Astrocyte of the cerebellum (primary cell): ENCODE data around the gene KIRREL3.

Experiments
- DNase-seq: peaks from one replicate; pipeline ENCODE4 v3.0.0-alpha.2; 2011; ENCODE audit warnings: low read depth
- H3K4me3 ChIP-seq: 2 replicates; pipeline ENCODE4 v1.5.1; 2011; ENCODE audit warnings: mild to moderate bottlenecking, low read depth, low read length, moderate library complexity
- CTCF ChIP-seq: IDR thresholded peaks from 2 replicates; pipeline ENCODE4 v1.5.1; 2012; ENCODE audit warnings: low read length, low read depth, moderate library complexity, mild to moderate bottlenecking; ENCODE audit errors: missing control alignments
- in situ Hi-C: cut with HindIII; loops from 2 replicates; pipeline ENCODE4 v1.10.0; 2017; ENCODE audit warnings: low sequenced_read_pairs

Gene KIRREL3

DNA sequence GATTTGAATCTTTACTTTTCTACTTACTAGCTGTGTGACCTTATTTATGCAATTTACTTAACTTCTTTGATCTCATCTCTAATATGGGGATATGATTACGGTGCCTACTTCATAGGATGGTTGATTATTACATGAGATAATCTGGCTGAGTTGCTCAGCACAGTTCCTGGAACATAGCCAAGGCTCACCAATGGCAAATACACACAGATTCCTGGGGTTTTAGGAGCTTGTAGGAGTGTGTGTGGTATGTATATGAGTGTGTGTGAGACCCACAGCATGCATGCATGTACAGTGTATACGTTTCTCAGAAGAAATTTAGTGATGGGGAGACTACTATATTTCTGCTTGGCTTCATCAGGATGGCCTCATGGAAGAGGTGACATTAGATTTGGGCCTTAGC, 256.9 kb downstream of the KIRREL3 start:
- no peak for DNase-seq

GRCh38 chr11:126742582-126742981, 258.0 kb downstream of the KIRREL3 start:
- no peak for DNase-seq
- no peak for TF ChIP-seq CTCF
- H3K4me3 ChIP-seq, result no peak overlapping the region
- in situ Hi-C loops, result no loop called here

More for the DNA sequence above, 256.9 kb downstream of the KIRREL3 start:
- TF ChIP-seq CTCF, result no peak
- H3K4me3 ChIP-seq, result no peak overlapping the region
- in situ Hi-C loops, result no loop called here

GRCh38 chr11:126740846-126741245, 259.7 kb downstream of the KIRREL3 start:
- in situ Hi-C loops, result no loop called here
- H3K4me3 ChIP-seq, result no peak overlapping the region
- no peak for TF ChIP-seq CTCF
- no peak for DNase-seq

DNA sequence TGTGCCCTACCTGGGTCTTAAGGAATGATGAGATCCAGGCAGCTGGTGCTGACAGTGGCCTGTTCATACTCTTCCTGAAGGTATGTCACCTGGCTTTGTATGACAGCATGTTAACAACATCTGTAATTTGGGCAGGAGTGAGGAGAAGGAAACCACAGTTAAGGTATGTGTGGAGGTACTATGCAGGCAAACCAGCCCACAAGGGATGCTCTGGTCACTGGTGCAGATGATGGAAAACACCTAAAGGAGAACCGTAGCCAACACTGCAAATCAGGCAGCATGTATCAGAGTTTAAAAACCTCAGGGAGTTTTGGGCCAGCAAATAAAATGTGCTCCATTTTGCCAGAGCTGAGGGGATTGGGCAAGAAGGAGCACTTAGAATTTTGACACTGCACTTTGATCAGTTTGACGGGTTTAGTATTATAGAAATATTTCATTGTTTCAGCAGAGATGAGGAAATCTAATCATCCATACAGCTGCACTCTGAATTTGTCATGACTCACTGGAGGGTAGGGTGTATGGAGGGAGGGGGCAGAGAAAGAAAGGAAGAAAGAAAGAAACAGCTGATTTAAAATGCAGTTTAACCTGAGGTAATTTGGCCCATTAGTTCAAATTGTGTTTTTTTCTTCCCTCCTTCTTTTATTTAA, 260.9 kb downstream of the KIRREL3 start:
- no peak overlapping the region for H3K4me3 ChIP-seq
- no peak for DNase-seq
- TF ChIP-seq CTCF, result no peak
- in situ Hi-C loops, result no loop called here

GRCh38 chr11:126738295-126739031, 262.1 kb downstream of the KIRREL3 start:
- H3K4me3 ChIP-seq, result no peak overlapping the region
- in situ Hi-C loops, result no loop called here
- DNase-seq, result no peak
- TF ChIP-seq CTCF, result no peak

DNA sequence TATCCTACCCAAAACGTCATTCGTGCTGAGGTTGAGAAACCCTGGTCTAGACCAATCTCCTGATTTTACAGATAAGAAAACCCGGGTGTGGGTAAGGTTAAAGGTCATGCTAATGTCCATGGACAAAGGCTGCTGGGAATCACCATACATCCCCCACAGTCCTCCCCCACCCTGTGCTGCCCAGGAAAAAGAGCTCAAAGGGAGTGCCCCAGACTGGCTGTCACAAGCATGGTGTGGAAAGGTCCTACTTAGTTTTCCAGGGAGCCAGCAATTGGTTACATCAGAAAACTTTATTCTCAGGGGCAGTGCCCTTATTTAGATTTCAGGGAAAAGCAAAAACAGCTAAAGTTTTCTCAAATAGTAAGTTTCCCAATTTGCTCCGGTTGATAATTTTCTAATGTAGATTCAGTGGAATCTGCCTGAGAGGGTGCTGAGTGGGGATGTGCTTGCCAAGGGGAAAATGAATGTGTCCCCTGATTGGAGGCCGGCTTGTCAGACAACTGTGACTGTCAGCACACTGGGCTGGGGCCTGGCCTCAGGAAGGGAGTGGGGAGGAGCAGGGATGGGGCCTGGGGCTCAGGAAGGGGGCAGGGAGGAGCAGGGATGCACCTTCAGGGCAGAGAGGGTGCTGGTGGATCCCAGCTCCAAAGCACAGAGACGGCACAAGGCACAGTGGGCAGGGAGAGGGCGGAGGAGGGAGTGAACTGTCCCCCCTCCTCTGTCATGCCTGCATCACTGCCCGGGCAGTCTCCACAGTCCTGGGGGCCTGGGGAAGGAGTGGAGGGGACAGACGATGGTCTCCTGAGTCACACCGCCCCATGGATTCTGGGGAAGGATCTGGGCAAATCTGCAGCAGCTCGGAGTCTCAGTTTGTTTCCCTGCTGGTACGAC, 263.6 kb downstream of the KIRREL3 start:
- H3K4me3 ChIP-seq, result no peak overlapping the region
- DNase-seq, result no peak
- no peak for TF ChIP-seq CTCF
- in situ Hi-C loops, result no loop called here
